ENCODE data around the gene DYSF. TPM values are rescaled to one million over a fixed set of nuclear protein-coding genes. Genes with fewer than 3 reads are reported as not detected.
A peak's percentile ranks its signal among the peaks of the same experiment; 100 is the strongest.

The DYSF gene
- total RNA-seq, 1 donor from 2014 or later, result 3.4 TPM

GRCh38 chr2:71503837-71504236, 50.5 kb downstream of the DYSF start:
- peak; percentile 95 for ATAC-seq

- no peak for ATAC-seq
Observed at GRCh38 chr2:71504611-71505010, 51.2 kb downstream of the DYSF start.

- no peak for ATAC-seq
Observed at GRCh38 chr2:71505086-71505769, 51.9 kb downstream of the DYSF start.

GRCh38 chr2:71505770-71506140, 52.4 kb downstream of the DYSF start:
- no peak for ATAC-seq

GRCh38 chr2:71506222-71507153, 53.1 kb downstream of the DYSF start:
- no peak for ATAC-seq

- no peak for ATAC-seq
Observed at GRCh38 chr2:71507476-71507875, 54.1 kb downstream of the DYSF start.

- peak; percentile 48 for ATAC-seq
Observed at GRCh38 chr2:71510196-71510807, 56.9 kb downstream of the DYSF start.

- ATAC-seq, result no peak
Observed at GRCh38 chr2:71510938-71511337, 57.6 kb downstream of the DYSF start.

GRCh38 chr2:71511776-71512175, 58.4 kb downstream of the DYSF start:
- ATAC-seq, result no peak

GRCh38 chr2:71512386-71512785, 59.0 kb downstream of the DYSF start:
- peak; percentile 8 for ATAC-seq

GRCh38 chr2:71513096-71513495, 59.7 kb downstream of the DYSF start:
- ATAC-seq, result no peak

- no peak for ATAC-seq
Observed at GRCh38 chr2:71513721-71514120, 60.4 kb downstream of the DYSF start.

- no peak for ATAC-seq
Observed at GRCh38 chr2:71516253-71516888, 63.0 kb downstream of the DYSF start.

GRCh38 chr2:71517851-71518250, 64.5 kb downstream of the DYSF start:
- no peak for ATAC-seq

GRCh38 chr2:71521436-71521950, 68.1 kb downstream of the DYSF start:
- no peak for ATAC-seq

- no peak for ATAC-seq
Observed at GRCh38 chr2:71524476-71524875, 71.1 kb downstream of the DYSF start.

GRCh38 chr2:71526141-71526540, 72.8 kb downstream of the DYSF start:
- no peak for ATAC-seq

- ATAC-seq, result no peak
Observed at GRCh38 chr2:71526975-71527374, 73.6 kb downstream of the DYSF start.

- ATAC-seq, result no peak
Observed at GRCh38 chr2:71528131-71528591, 74.8 kb downstream of the DYSF start.

- ATAC-seq, result no peak
Observed at GRCh38 chr2:71528749-71529148, 75.4 kb downstream of the DYSF start.

- ATAC-seq, result no peak
Observed at GRCh38 chr2:71530211-71530610, 76.8 kb downstream of the DYSF start.

- ATAC-seq, result peak; percentile 41
Observed at GRCh38 chr2:71530641-71531332, 77.4 kb downstream of the DYSF start.

All from esophagus mucosa (tissue), 1 donor.